ENCODE results near the gene TESK1.
"Not testable (repeated sequence)": the region's sequence is repeated elsewhere in the genome, so short reads cannot be mapped to it uniquely, and the experiment has no call there.

Gene TESK1

DNA sequence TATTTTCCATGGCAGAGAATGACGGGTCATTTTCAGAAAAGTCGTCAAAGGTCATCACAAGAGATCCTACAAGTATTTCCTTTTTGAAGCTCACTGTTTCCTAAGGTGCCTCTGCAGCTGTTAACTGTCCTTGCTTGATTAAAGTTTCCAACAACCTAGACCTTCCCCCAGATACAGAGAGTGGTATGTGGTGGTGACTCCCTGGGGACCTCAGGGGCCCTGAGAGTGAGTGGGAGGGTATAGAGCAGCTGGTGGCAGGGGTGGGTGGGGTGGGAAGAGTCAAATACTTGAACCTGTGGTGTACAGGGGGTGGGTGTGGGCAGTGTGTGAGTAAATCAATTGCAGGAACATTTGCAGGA is 14.7 kb downstream of the TESK1 start:
- H3K27ac ChIP-seq, result no peak overlapping the region
- TF ChIP-seq, protein P1, sequence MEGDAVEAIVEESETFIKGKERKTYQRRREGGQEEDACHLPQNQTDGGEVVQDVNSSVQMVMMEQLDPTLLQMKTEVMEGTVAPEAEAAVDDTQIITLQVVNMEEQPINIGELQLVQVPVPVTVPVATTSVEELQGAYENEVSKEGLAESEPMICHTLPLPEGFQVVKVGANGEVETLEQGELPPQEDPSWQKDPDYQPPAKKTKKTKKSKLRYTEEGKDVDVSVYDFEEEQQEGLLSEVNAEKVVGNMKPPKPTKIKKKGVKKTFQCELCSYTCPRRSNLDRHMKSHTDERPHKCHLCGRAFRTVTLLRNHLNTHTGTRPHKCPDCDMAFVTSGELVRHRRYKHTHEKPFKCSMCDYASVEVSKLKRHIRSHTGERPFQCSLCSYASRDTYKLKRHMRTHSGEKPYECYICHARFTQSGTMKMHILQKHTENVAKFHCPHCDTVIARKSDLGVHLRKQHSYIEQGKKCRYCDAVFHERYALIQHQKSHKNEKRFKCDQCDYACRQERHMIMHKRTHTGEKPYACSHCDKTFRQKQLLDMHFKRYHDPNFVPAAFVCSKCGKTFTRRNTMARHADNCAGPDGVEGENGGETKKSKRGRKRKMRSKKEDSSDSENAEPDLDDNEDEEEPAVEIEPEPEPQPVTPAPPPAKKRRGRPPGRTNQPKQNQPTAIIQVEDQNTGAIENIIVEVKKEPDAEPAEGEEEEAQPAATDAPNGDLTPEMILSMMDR (conservative IDR thresholded peaks at IDR 0.05), result no peak

- H3K27ac ChIP-seq, result no peak overlapping the region
- TF ChIP-seq, protein P1 (conservative IDR thresholded peaks at IDR 0.05), result no peak
These were observed 22.5 kb downstream of the TESK1 start for GRCh38 chr9:35627575-35627974.

DNA sequence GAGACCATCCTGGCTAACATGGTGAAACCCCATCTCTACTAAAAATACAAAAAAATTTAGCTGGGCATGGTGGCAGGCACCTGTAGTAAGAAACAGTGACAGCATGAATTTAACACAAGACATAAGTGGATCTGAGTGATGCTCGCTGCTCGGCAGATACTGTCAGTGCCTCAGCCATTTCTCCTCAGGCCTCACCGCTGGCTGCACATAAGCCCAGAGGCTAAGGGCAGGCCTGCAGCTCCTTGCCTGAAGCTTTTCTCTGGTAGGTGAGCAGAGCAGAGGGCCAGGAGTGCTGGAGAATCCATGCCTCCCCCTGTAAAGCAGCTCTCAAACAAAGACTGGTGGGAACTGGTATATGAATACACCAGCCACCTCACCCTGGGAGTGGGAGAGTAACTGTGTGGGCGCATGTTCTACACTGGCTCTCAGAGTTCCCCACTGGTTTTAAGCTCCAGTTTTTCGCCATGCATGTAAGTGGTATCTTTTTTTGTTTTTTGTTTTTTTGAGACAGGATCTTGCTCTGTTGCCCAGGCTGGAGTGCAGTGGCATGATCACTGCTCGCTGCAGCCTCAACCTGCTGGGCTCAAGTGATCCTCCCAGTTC is 23.4 kb downstream of the TESK1 start:
- TF ChIP-seq, protein P1 (conservative IDR thresholded peaks at IDR 0.05), result no peak
- no peak overlapping the region for H3K27ac ChIP-seq

- TF ChIP-seq, protein P1 (conservative IDR thresholded peaks at IDR 0.05), result no peak
- H3K27ac ChIP-seq, result no peak overlapping the region
These were observed 24.5 kb downstream of the TESK1 start for GRCh38 chr9:35629597-35629996.

GRCh38 chr9:35635730-35636129 is 30.7 kb downstream of the TESK1 start:
- TF ChIP-seq, protein P1 (conservative IDR thresholded peaks at IDR 0.05), result no peak

DNA sequence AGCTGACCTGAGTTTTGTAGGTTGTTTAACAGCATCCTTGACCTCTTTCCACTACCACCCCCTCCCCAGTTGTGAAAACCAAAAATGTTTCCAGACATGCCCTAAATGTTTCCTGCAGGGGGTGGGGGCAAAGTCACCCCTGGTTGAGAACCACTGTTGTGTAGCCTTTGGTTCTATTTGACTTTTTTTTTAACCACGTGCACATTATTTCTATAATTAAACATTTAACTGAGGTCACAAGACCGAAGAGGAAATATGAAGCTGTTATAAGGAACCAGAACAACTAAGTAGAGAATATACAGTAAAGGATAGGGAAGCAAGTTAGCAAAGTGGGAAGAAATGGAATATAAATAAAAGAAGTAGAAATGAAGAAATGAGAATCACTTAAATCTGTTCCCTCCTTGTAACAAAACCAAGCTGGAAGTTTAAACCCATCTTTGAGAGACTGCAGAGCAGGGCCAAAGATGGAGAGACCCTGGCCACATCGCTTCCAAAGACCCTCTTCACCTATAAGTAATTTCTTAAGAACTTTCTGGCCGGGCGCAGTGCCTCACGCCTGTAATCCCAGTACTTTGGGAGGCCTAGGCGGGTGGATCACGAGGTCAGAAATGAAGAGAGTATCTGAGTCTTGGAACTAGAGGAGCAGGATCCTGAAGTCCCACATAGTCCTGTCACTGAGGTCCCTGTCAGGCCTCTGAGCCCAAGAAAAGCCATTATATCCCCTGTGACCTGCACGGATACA is 31.2 kb downstream of the TESK1 start:
- H3K27ac ChIP-seq, result no peak overlapping the region
- TF ChIP-seq, protein P1 (conservative IDR thresholded peaks at IDR 0.05), result no peak

More at GRCh38 chr9:35635730-35636129, 30.7 kb downstream of the TESK1 start:
- no peak overlapping the region for H3K27ac ChIP-seq

- not testable (repeated sequence) for H3K27ac ChIP-seq
These were observed 31.8 kb downstream of the TESK1 start for GRCh38 chr9:35636877-35637246.

- H3K27ac ChIP-seq, result not testable (repeated sequence)
These were observed 32.4 kb downstream of the TESK1 start for GRCh38 chr9:35637427-35637955.

- not testable (repeated sequence) for H3K27ac ChIP-seq
These were observed 33.7 kb downstream of the TESK1 start for GRCh38 chr9:35638751-35639150.

GRCh38 chr9:35639225-35639624 is 34.2 kb downstream of the TESK1 start:
- H3K27ac ChIP-seq, result not testable (repeated sequence)
